ENCODE measurements around the gene ERGIC1. TPM values are rescaled to one million over a fixed set of nuclear protein-coding genes. Genes with fewer than 3 reads are reported as not detected.
"Not testable (repeated sequence)": the region's sequence is repeated elsewhere in the genome, so short reads cannot be mapped to it uniquely, and the experiment has no call there.

ERGIC1 gene
- total RNA-seq, 1 donor from 2014 or later, result 81.4 TPM

GRCh38 chr5:172891716-172892421 is 57.8 kb downstream of the ERGIC1 start:
- intact Hi-C loops (cut with micrococcal nuclease), result no loop called here

DNA sequence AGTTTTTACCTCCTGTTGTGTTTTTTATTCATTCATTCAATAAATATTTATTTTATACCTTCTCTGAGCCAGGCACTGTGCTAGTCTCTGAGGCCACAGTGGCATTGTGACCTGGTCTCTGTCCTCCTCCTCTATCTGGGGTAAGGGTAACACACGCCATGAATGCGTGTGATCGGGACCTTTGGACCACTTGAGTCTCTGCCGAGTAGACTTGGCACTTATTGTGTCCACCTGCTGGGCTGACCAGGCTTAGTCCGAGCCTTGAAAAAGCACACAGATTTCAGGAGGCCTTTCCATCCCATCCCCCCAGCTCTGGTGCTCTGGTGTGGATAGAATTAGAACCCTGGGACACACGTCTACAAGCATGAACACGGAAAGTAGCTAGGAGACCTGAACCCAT is 58.7 kb downstream of the ERGIC1 start:
- intact Hi-C loops (cut with micrococcal nuclease), result no loop called here
- DNase-seq (peak; percentile 33), ATAC-seq (peak; percentile 70)

More at GRCh38 chr5:172891716-172892421, 57.8 kb downstream of the ERGIC1 start:
- ATAC-seq (peak; percentile 70), DNase-seq (peak; percentile 85)

GRCh38 chr5:172894767-172895388 is 60.8 kb downstream of the ERGIC1 start:
- ATAC-seq, result no peak
- intact Hi-C loops (cut with micrococcal nuclease), result no loop called here
- DNase-seq, result no peak

GRCh38 chr5:172895549-172895948 is 61.5 kb downstream of the ERGIC1 start:
- DNase-seq (no peak), ATAC-seq (no peak)
- intact Hi-C loops (cut with micrococcal nuclease), result no loop called here

DNA sequence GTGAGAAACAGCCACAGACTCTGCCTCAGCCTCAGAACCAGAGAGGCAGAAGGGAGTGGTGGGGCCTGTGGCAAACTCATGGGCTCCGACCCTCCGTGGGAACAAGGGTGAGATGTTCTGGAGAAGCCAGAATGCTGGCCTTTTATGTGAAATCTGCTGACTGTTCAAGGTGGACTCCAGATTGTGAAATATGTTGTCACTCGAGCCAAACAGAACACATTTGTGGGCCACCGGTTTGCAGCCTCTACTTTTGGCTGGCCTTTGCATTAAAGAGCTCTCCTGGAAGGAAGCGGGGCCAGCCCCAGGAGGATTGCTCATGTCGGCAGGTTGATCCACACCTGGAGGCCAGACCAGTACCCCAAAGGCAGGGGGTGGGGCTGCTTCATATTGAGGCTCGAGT is 62.4 kb downstream of the ERGIC1 start:
- ATAC-seq (no peak), DNase-seq (peak; percentile 21)
- intact Hi-C loops (cut with micrococcal nuclease), result no loop called here

DNA sequence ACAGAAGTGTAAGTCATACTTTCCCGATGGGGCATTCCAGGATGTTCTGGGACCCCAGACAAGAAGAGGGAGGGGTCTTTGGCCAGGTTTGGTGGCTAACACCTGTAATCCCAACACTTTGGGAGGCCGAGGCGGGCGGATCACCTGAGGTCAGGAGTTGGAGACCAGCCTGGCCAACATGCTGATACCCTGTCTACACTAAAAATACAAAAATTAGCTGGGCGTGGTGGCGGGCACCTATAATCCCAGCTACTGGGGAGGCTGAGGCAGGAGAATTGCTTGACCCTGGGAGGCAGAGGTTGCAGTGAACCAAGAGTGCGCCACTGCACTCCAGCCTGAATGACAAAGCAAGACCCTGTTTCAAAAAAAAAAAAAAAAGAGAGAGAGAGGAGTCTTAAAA is 63.0 kb downstream of the ERGIC1 start:
- peak; percentile 7 for DNase-seq
- not testable (repeated sequence) for ATAC-seq

DNA sequence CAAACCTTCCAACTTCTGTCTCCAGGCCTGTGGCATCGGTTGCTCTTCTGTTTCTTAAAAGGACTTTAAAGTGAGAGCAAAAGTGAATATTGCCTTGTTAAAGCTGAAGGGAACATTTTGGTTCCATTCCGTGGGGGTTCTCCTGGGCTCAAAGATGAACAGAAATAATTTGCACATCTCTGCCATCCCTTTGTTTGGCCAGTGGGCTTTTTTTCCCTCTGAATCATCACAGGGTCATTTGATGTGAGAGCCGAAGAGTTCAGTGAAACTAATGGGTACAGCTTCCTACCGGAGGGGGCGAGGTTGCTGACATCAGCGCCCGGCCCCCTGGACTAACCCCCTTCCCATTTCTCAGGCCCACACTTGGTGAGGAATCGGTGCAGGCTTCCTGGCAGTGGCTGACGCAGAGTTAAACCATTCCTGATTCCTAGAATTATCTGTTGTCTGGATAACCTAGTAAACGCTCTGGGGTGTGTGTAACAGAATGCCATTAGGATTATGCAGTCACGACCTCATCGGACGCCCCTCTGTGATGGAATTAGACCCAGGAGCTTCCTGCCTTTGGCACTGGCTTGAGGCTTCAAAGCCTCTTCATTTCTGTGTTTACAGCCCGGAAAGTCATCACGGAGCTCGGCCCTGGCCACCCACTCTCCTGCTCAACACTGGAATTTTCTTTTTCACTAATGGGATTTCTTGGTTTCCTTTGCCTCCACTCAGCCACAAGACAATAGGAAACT is 63.6 kb downstream of the ERGIC1 start:
- DNase-seq (peak; percentile 34), ATAC-seq (no peak)
- intact Hi-C loops (cut with micrococcal nuclease), result no loop called here

More for the DNA sequence above, 63.0 kb downstream of the ERGIC1 start:
- intact Hi-C loops (cut with micrococcal nuclease), result not testable (repeated sequence)

DNA sequence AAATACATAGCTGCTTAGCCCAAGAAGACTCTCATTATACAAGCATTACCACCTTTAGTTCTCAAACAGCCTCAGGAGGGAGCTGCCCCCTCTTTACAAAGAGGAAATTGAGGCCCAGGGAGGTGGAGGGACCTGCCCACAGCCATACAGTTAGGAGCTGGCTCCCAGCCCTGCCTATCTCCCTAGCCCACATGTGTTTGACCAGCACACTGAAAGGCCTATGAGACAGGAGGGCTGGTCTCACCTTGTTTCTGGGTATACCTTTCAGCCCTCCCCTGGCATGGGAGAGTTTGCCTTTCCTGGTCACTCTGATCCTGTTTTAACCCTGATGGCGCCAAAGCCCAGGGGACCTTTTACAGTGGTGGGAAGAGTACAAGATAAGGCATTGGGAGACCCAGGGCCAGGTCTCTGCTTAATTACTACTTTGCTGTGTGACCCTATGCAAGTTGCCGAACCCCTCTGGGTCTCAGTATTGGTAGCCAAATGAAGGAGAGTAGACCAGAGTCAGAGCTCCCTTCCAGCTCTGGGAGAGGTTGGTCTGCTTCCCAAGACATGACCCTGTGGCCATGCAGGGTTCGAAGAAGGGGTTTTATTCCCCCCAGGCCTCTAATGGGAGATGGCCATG is 64.3 kb downstream of the ERGIC1 start:
- intact Hi-C loops (cut with micrococcal nuclease), result no loop called here
- ATAC-seq, result no peak
- no peak for DNase-seq

GRCh38 chr5:172898843-172899369 is 64.9 kb downstream of the ERGIC1 start:
- intact Hi-C loops (cut with micrococcal nuclease), result no loop called here
- ATAC-seq, result no peak
- no peak for DNase-seq

- intact Hi-C loops (cut with micrococcal nuclease), result no loop called here
- ATAC-seq (no peak), DNase-seq (no peak)
Observed at GRCh38 chr5:172899436-172899835, 65.4 kb downstream of the ERGIC1 start.

DNA sequence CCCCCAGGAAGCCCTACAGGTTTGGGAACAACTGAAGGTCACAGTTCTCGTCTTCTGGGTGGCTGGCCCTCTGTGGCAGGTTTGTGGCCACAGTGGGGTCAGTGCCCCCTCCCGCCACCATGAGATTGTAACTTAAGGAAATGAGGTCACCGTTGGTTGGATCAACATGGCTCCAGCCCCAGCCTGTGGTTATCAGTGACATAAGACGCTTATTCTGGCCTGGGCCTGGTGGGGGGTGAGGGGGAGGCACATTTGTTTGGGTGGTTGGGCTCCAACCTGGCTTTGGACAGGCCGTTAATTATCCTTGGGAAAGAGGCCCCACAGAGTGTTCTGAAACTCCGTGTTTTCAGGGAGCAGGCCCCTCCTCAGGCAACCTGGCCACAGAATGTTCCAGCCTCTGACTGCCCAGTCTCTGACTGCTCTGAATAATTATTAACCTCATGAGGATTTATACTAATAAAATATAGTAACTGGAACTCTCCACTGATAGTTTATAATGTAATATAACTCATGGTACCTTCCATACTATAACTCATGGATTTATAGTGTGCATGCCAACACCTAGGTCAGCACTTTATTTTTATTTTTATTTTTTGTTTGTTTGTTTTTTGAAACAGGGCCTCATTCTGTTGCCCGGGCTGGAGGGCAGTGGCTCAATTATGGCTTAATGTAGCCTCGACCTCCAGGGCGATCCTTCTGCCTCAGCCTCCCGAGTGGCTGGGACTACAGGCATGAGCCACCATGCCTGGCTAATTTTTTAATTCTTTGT is 67.1 kb downstream of the ERGIC1 start:
- peak; percentile 48 for ATAC-seq
- intact Hi-C loops (cut with micrococcal nuclease), result loop anchor here (10.0 kb wide), 1 partner anchor 126 kb away; the partner anchor contains the start of gene DUSP1
- peak; percentile 62 for DNase-seq

- ATAC-seq, result no peak
- intact Hi-C loops (cut with micrococcal nuclease), result loop anchor here (10.0 kb wide), 1 partner anchor 127 kb away; the partner anchor contains the start of gene DUSP1
- DNase-seq, result no peak
Observed at GRCh38 chr5:172901788-172902496, 67.9 kb downstream of the ERGIC1 start.

DNA sequence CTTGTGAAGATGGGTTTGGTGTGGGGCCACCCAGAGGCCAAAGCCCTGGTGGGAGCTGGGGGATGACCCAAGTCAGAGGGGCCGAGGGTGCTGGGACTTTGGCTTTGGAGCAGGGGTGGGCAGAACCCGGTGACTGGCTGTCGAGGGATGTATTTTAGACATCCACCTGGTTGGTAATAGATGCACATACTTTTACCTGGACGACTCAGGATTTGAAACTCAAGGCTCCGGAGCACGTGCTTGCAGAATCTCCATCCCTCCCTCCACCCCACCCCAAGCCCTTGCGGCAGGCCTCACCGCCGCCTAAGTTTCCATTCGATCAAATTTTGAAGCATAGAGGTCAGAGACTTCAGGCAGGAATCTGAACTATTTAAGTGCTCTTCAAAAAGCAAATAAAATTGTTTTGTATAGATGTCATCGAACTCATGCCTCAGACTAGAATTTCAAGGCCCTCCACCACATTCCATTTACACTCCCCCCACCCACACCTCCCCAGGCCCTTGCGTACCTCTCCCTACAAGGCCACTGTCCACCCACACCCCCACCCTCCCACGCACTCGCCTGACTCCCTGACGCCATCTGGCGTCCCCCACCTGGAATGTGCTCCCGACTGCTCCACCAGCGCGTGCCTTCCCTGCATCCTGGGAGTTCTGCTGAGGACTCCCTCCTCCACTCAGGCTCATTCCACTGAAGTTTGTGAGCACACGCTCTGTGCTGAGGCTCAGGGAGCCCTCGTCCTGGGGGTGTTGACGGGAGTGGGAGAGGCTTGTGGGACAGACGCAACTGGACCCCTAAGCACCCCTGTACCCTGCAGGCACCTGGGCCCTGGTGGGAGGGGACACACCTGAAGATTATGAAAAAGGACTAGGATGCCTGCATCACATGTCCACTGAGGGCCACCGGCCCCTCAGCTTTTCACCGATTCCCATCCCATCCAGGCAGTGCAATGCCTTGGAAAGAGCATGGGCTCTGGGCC is 68.7 kb downstream of the ERGIC1 start:
- intact Hi-C loops (cut with micrococcal nuclease), result loop anchor here (10.0 kb wide), 1 partner anchor 128 kb away; the partner anchor contains the start of gene DUSP1
- peak; percentile 69 for ATAC-seq
- peak; percentile 86 for DNase-seq

- intact Hi-C loops (cut with micrococcal nuclease), result loop anchor here (10.0 kb wide), 1 partner anchor 129 kb away; the partner anchor contains the start of gene DUSP1
- DNase-seq (no peak), ATAC-seq (no peak)
Observed at GRCh38 chr5:172903790-172904189, 69.7 kb downstream of the ERGIC1 start.

GRCh38 chr5:172904312-172904642 is 70.2 kb downstream of the ERGIC1 start:
- ATAC-seq, result peak; percentile 1
- no peak for DNase-seq
- intact Hi-C loops (cut with micrococcal nuclease), result loop anchor here (10.0 kb wide), 1 partner anchor 129 kb away; the partner anchor contains the start of gene DUSP1

GRCh38 chr5:172904643-172905345 is 70.7 kb downstream of the ERGIC1 start:
- DNase-seq (peak; percentile 87), ATAC-seq (peak; percentile 73)
- intact Hi-C loops (cut with micrococcal nuclease), result loop anchor here (10.0 kb wide), 1 partner anchor 130 kb away; the partner anchor contains the start of gene DUSP1

Data from left ventricle myocardium superior (tissue), 1 donor.